Spleen (tissue), 13 donors: ENCODE measurements around the gene LIN7C. TPM values are rescaled to one million over a fixed set of nuclear protein-coding genes. Genes with fewer than 3 reads are reported as not detected.

Experiments
- DNase-seq: peaks from one replicate; pipeline ENCODE4 v3.0.0-alpha.2; 2020
- H3K27ac ChIP-seq, 8 donors: fragments of 200-600 bp; sonication (generic) in 7 of 8; 1 replicate in 4 of 8; 2 replicates in 4 of 8; pipeline versions ENCODE4 v1.5.0 to v1.8.0; 2016 to 2021; ENCODE audit warnings: inconsistent platforms in 4 of 8, mild to moderate bottlenecking in 4 of 8, moderate library complexity in 1 of 8
- H3K27me3 ChIP-seq, 7 donors: fragments of 200-600 bp; sonication (generic) in 6 of 7; replicated peaks in 1 of 7; 1 replicate in 4 of 7; 2 replicates in 3 of 7; pipeline versions ENCODE4 v1.5.0 to v1.8.0; 2016 to 2021; ENCODE audit warnings: inconsistent platforms in 3 of 7, mild to moderate bottlenecking in 1 of 7
- H3K36me3 ChIP-seq, 6 donors: fragments of 200-600 bp; sonication (generic) in 5 of 6; 1 replicate in 4 of 6; 2 replicates in 2 of 6; pipeline versions ENCODE4 v1.5.0 to v1.8.0; 2016 to 2021; ENCODE audit warnings: inconsistent platforms in 2 of 6
- H3K4me1 ChIP-seq, 6 donors: fragments of 200-600 bp; sonication (generic) in 5 of 6; 1 replicate in 3 of 6; 2 replicates in 3 of 6; pipeline versions ENCODE4 v1.5.0 to v1.8.0; 2016 to 2021; ENCODE audit warnings: inconsistent platforms in 3 of 6
- H3K4me3 ChIP-seq, 8 donors: fragments of 200-600 bp; sonication (generic) in 7 of 8; 1 replicate in 4 of 8; 2 replicates in 4 of 8; pipeline versions ENCODE4 v1.5.0 to v1.8.0; 2016 to 2021; ENCODE audit warnings: inconsistent platforms in 4 of 8, mild to moderate bottlenecking in 4 of 8, moderate library complexity in 2 of 8
- H3K9me3 ChIP-seq, 8 donors: fragments of 200-600 bp; sonication (generic) in 7 of 8; 1 replicate in 4 of 8; 2 replicates in 4 of 8; pipeline versions ENCODE4 v1.5.0 to v1.8.0; 2016 to 2021; ENCODE audit warnings: inconsistent platforms in 4 of 8
- POLR2A ChIP-seq, 3 donors: fragments of 450-650 bp; IDR thresholded peaks; one replicate each; pipeline ENCODE4 v1.5.1; 2017; ENCODE audit warnings: antibody characterized with exemption in 3 of 3, mild to moderate bottlenecking in 1 of 3
- POLR2AphosphoS5 ChIP-seq, 3 donors: sonication (generic); formaldehyde crosslinking; IDR thresholded peaks; one replicate each; pipeline ENCODE4 v1.5.1; 2017; ENCODE audit warnings: antibody characterized with exemption in 3 of 3
- WGBS, 5 donors: extraction: QIAGEN DNeasy Blood & Tissue Kit in 3 of 5; methylation state at CpG; one replicate each; pipeline versions ENCODE4 v1.1.5 to v1.1.7; 2013 to 2018; 5-methylcytosine and 5-hydroxymethylcytosine counted together
- intact Hi-C: fragments of 100-400 bp; cut with DNase I; formaldehyde crosslinking; loops from one replicate; pipeline ENCODE4 v1.15.0; 2023; ENCODE audit warnings: low total_unique reads
- long read RNA-seq, 2 donors: transcript quantifications; one replicate each; lab custom pipeline, GENCODE V29; 2026
- polyA plus RNA-seq, 3 donors: library from polyadenylated mRNA; stranded (reverse); fragments of 200-250 nt; gene quantifications; one replicate each; pipeline ENCODE4 v1.2.1, GENCODE V29; 2013
- total RNA-seq, 7 donors: library from RNA; depleted of rRNA in 3 of 7; stranded (reverse); fragments of >200 nt in 3 of 7; fragmentation: NEBNext Ultra II Directional in 4 of 7; extraction: Animal tissue kit (Norgen Biotek cat#: 25700) in 4 of 7; gene quantifications; one replicate each; pipeline versions ENCODE4 v1.1.0 to v1.2.1, GENCODE V29; 2016 to 2021
- TF ChIP-seq, protein P1 (sequence below), 11 experiments: fragments of 200-600 bp in 7 of 11; fragments of 450-650 bp in 4 of 11; sonication (generic) in 4 of 11; IDR thresholded peaks in 8 of 11; conservative IDR thresholded peaks in 3 of 11; 1 replicate in 7 of 11; 2 replicates in 4 of 11; pipeline versions ENCODE4 v1.4.0 to v1.8.0; 2016 to 2021; ENCODE audit warnings: antibody characterized with exemption in 11 of 11, inconsistent platforms in 4 of 11, mild to moderate bottlenecking in 1 of 11
- donor health status: healthy with polysubstance abuse.
- donor health status: DM: no; HTN: no; CAD: no; lungs with moderate emphysema.
- donor health status: DM: no; HTN: no; CAD: no.
- donor health status: Bipolar disorder and iron deficiency.
- donor health status: healthy.
- donor health status: DM: no; HTN: no; CAD: no.
- donor health status: DM: yes; HTN: yes; CAD: no.

LIN7C gene, protein sequence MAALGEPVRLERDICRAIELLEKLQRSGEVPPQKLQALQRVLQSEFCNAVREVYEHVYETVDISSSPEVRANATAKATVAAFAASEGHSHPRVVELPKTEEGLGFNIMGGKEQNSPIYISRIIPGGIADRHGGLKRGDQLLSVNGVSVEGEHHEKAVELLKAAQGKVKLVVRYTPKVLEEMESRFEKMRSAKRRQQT
- total RNA-seq (10 to 100 TPM; 24.7 to 42.4 (median 31.2) TPM), polyA plus RNA-seq (1 to 10 TPM; 4.8 to 8.9 (median 6.4) TPM)
- long read RNA-seq, donor 1, full-length matches to known transcripts, result 6 of 6 reads
- long read RNA-seq, donor 1, partial matches to known transcripts, result 0 of 6 reads
- long read RNA-seq, donor 1, other reads (novel, unspliced or antisense), result 0 of 6 reads
- long read RNA-seq, donor 2, full-length matches to known transcripts, result 4 of 4 reads
- long read RNA-seq, donor 2, partial matches to known transcripts, result 0 of 4 reads
- long read RNA-seq, donor 2, other reads (novel, unspliced or antisense), result 0 of 4 reads

DNA sequence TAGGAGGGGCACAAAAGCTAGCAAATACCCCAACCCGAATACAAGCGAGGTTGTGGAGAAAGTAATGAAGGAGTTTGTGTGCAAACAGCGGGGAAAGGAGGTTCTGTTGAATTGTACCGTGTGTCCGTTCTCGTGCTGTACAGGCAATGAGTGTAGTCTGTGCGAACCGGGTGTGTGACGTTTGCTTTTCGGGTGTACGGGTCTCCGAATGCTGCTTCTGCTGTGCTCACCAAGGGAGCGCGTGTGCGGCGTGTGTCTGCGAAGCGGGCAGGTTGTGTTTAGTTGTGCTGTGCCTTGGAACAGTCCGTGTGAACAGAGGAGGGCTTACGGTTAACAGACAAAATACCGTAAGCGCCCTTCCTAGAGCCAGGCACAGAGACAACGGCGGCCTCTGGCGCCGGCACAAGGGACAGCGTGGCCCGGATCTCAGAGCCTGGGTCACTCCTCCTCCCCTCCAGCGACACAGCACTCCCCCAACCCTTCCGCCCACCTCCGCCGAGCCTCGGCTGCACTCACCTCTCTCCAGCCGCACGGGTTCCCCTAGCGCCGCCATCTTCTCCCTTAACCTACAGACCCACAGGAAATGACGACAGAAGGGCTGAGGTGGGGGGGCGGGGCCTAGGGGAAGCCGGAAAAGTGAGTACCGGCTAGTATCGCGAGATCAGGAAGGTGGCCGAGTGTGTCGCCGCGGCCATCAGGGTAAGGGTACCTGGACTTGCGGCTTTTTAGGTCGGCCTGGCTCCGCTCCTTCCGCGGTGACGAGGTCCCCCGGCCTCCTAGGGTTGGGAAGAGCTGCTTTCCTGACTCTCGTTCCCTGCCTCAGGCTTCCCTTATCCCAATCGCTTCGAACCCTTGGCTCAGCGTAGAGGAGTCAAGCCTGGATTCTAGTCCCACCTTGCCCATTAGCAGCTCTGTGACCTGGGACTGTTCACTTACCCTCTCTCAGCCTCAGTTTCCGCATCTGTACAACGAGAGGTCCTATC is at the start of gene LIN7C:
LIN7C (minus strand) TSS at position 570 of the 983 bp plus-strand sequence; CDS start at position 553, 17 bp downstream.
- intact Hi-C loops, result no loop called here

DNA sequence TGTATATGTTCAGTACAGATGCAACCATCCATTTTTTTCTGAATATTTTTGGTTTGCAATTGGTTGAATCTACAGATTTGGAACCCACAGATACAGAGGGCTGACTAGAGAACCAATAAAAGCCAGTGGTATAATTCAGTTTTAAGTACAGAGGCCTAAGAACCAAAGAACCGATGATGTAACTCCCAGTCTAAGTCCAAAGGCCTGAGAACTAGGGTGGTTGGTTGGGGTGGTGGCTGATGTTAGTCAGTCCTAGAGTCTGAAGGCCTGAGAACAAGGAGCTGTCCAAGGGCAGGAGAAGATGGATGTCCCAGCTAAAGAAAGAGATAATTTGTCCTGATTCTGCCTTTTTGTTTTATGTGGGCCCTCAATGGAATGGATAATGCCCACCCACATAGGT is 48.7 kb upstream of the LIN7C start:
- intact Hi-C loops, result no loop called here
- no peak for TF ChIP-seq POLR2A (IDR thresholded peaks at IDR 0.05)
- TF ChIP-seq, protein P1, sequence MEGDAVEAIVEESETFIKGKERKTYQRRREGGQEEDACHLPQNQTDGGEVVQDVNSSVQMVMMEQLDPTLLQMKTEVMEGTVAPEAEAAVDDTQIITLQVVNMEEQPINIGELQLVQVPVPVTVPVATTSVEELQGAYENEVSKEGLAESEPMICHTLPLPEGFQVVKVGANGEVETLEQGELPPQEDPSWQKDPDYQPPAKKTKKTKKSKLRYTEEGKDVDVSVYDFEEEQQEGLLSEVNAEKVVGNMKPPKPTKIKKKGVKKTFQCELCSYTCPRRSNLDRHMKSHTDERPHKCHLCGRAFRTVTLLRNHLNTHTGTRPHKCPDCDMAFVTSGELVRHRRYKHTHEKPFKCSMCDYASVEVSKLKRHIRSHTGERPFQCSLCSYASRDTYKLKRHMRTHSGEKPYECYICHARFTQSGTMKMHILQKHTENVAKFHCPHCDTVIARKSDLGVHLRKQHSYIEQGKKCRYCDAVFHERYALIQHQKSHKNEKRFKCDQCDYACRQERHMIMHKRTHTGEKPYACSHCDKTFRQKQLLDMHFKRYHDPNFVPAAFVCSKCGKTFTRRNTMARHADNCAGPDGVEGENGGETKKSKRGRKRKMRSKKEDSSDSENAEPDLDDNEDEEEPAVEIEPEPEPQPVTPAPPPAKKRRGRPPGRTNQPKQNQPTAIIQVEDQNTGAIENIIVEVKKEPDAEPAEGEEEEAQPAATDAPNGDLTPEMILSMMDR (IDR thresholded peaks at IDR 0.05 in 8 of 11, conservative IDR thresholded peaks at IDR 0.05 in 3 of 11), result no peak
- no peak for TF ChIP-seq POLR2AphosphoS5 (IDR thresholded peaks at IDR 0.05)
- Histone ChIP-seq H3K36me3 (no peaks in the 10 kb centered on the region), H3K9me3 (no peaks in the 10 kb centered on the region), H3K27me3 (no peaks in the 10 kb centered on the region), H3K4me1 (no peaks in the 10 kb centered on the region), H3K27ac (no peak overlapping the region), H3K4me3 (no peak overlapping the region)
- WGBS, 5 donors, result 79 to 92% (median 88%) methylated on average over 1 of the region's 1 CpG
- DNase-seq, result no peak

More for the DNA sequence above, at the start of gene LIN7C:
- Histone ChIP-seq H3K4me3 (peak within 1 kb of the TSS; percentile 60 to 87 (median 76)), H3K36me3 (peaks cover 0 to 14% (median 6%) of the 10 kb centered on the region in 6 donors), H3K27ac (peak within 1 kb of the TSS; percentile 85 to 96 (median 92)), H3K27me3 (no peaks in the 10 kb centered on the region), H3K9me3 (no peaks in the 10 kb centered on the region), H3K4me1 (peaks cover 24 to 59% (median 52%) of the 10 kb centered on the region in 6 donors)
- peak; percentile 98 for DNase-seq
- 0 to 1% (median 0%) methylated on average over 34 to 60 of the region's 60 CpGs for WGBS, 5 donors
- peak; percentile 95 to 96 (median 95) for TF ChIP-seq POLR2AphosphoS5 (IDR thresholded peaks at IDR 0.05)
- TF ChIP-seq POLR2A (IDR thresholded peaks at IDR 0.05), result peak in 2 of 3 donors; percentile 49 to 83
- TF ChIP-seq, protein P1 (IDR thresholded peaks at IDR 0.05 in 8 of 11, conservative IDR thresholded peaks at IDR 0.05 in 3 of 11), result peak in 5 of 11 experiments; percentile 14 to 45 (median 24)

DNA sequence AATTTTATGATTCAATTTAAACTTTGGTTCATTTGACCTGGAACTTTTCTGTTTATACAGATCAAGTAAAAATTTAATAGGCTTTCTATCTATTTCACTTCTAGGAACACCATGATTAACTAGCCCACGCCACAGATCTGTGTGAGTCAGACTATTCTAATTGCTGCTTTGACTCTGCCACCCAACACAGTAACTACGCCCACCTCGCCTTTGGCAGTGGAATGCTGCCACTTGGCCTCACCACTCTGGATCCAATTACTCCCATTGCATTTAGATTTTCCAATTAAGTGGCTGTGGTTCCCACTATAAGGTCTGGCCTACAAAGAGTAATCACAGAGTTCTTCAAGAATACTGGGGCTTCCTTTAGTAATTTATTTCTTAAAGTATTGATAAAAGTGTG is 46.6 kb upstream of the LIN7C start:
- Histone ChIP-seq H3K27me3 (no peaks in the 10 kb centered on the region), H3K27ac (no peak overlapping the region), H3K4me3 (no peak overlapping the region), H3K36me3 (no peaks in the 10 kb centered on the region), H3K4me1 (no peaks in the 10 kb centered on the region), H3K9me3 (no peaks in the 10 kb centered on the region)
- DNase-seq, result no peak
- WGBS, 5 donors, result 83 to 96% (median 87%) methylated on average over 3 of the region's 3 CpGs
- TF ChIP-seq POLR2AphosphoS5 (IDR thresholded peaks at IDR 0.05) (no peak), POLR2A (IDR thresholded peaks at IDR 0.05) (no peak)
- TF ChIP-seq, protein P1 (IDR thresholded peaks at IDR 0.05 in 8 of 11, conservative IDR thresholded peaks at IDR 0.05 in 3 of 11), result no peak
- intact Hi-C loops, result no loop called here
